Pulmonary artery endothelial cell (primary cell): ENCODE results near the gene EIF4B. TPM values are rescaled to one million over a fixed set of nuclear protein-coding genes. Genes with fewer than 3 reads are reported as not detected.
"Not testable (repeated sequence)": the region's sequence is repeated elsewhere in the genome, so short reads cannot be mapped to it uniquely, and the experiment has no call there.

Experiments used
- DNase-seq: peaks from one replicate; pipeline ENCODE4 v3.0.0-alpha.2; 2011; ENCODE audit warnings: low read depth, low spot score
- total RNA-seq: library from RNA; depleted of rRNA; stranded (reverse); fragments of >200 nt; gene quantifications from 2 replicates; pipeline ENCODE4 v1.2.3, GENCODE V29; 2014

Gene EIF4B
- total RNA-seq, 1 donor from 2014 or later = 1,340 TPM

- DNase-seq = no peak
Observed at GRCh38 chr12:52992699-52993557, 13.3 kb upstream of the EIF4B start.

DNA sequence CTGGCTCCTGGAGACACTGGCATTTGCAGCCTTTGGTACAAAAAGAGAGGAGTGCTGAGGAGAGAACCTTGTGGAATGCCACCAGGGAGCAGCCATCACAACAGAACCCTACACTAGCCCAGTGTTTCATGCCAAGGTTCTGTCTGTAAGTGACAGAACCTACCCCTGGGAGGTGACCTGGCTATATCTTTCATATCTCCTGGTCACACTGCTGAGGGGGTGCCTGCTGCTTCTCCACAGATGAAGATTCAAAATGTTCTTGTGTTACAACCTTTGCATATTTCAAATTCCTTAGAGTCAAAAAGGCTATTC lies 12.7 kb upstream of the EIF4B start:
- DNase-seq = no peak

DNA sequence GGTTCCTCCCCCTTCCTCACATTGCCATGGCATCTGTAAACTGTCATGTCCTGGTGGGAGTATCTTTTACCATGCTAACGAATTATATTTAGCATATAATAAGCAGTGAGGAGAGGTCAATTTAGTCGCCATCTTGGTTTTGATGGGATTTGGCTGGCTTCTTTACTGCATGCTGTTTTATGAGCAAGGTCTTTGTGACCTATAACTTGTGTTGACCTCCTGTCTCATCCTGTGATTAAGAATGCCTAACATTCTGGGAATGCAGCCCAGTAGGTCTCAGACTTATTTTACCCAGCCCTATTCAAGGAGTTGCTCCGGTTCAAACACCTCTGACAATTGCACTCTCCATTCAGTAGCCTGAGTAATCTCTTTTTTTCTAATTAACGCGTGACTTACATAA lies 2.1 kb upstream of the EIF4B start:
- no peak for DNase-seq

DNA sequence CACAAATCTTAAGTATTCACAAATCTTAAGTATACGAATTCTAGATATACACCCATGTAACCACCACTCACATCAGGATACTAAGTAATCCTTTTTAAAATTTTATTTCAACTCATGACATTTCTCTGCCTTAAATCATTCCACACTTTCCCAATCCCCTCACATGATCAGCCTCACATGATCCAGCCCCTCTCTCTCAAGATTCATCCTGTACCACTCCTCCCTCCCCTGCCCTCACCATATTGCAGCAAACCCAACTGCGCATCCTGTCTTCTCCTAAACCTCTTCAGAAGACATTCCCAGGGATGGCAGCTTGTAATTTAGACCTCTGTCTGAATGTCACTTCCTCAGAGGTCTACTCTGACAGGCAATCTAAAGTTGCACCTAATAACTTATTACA lies 1.7 kb upstream of the EIF4B start:
- no peak for DNase-seq

DNA sequence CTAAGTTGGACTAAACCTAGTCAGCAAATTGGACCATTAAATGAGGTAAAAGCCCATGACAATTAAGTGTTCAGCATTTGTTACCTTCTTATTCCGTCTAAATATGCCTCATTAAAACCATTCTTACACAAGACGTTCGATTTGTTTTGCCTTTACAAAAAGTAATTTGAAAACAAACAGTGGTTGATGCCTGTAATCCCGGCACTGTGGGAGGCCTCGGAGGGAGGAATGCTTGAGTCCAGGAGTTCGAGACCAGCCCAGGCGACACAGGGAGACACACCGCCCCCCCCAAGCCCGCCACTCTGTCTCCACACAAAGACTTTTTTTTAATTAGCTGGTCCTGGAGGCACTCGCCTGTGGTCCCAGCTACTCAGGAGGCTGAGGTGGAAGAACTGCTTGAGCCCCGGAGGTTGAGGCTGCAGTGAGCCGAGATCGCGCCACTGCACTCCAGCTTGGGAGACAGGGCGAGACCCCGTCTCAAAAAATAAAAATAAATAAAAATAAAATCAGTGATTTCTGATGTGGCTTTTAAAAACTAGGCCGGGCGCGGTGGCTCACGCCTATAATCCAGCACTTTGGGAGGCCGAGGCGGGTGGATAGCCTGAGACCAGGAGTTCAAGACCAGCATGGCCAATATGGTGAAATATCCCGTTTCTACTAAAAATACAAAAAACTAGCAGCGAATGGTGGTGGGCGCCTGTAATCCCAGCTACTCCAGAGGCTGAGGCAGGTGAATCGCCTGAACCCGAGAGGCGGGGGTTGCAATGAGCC lies 856 bp upstream of the EIF4B start:
- DNase-seq = no peak

- peak; percentile 27 for DNase-seq
Observed at GRCh38 chr12:53006810-53007309, 604 bp downstream of the EIF4B start.

- DNase-seq = no peak
Observed at GRCh38 chr12:53007343-53007742, 1.1 kb downstream of the EIF4B start.

GRCh38 chr12:53008760-53009159 lies 2.5 kb downstream of the EIF4B start:
- DNase-seq = not testable (repeated sequence)

GRCh38 chr12:53010955-53011354 lies 4.7 kb downstream of the EIF4B start:
- no peak for DNase-seq

DNA sequence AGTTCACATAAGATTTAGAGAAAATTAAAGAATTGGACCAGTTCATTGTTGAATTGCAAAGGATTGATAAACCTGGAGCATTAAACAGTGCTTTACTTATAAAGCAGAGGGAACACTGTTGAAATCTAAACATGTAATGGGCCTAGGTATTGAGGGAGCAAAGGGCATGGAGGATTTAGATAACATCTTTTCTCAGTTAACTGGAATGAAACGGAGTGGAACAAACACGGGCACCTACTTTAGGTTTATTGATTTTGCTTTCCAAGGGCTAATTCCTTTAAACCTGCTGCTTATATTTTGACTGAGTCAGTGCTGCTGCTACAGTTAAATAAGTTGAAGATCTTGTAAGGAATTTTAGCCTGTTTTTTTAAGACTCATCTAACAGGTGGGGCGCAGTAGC lies 5.6 kb downstream of the EIF4B start:
- DNase-seq = no peak

DNA sequence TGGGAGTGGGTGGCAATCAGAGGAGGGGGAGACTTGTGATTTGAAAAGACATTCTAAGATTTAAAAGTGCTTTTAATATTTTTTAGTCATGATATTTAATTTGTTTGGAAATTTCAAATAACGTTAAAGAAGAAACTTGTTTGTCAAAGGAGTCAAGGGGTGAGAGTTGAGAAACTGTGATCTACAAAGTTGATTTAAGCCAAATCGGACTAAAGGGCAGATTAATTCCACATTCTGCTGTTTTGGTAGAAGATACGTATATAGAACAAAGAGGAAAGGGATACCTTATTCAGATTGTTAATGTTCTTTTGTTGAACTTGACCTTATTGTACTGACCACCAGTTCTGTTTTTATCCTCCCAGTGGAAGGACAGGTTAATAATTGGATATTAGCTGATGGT lies 6.7 kb downstream of the EIF4B start:
- no peak for DNase-seq

DNA sequence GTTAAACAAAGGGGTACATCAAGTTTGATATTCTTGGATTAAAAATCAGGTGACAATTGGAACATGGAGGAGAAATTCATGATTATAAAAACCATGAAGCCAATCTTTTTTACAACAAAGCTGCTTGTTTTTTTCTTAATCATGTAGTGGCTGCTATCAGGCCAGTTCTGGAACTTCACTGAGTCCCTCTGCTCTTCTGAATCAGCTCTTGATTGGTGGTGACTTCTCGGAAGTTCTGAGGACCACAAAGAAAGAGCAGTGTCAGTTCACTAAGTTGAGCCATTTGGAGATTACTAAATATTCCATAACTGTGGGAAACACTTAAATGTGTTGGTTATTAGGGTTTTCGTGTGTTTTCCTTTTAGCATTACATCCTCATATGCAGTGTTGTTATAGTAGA lies 8.5 kb downstream of the EIF4B start:
- no peak for DNase-seq

DNA sequence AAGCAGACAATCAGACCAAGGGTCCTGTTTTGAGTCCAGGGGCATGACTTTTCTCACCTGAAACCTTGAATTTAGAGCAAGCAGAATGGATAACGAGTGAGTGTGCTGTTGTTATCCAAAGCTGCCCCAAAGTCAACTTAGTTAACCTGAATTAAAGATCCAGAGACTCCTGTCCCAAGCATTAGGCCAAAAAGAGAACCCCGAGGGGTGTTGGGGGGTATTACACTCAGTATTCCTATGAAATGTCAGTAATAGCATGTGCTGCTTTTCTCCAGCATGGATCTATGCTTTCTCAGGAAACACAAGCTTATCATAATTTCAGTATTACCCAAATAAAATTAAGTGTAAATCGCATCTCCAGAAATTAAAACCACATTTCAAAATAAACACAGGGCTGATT lies 19.0 kb downstream of the EIF4B start:
- no peak for DNase-seq

GRCh38 chr12:53027014-53027413 lies 20.8 kb downstream of the EIF4B start:
- not testable (repeated sequence) for DNase-seq

GRCh38 chr12:53031616-53032015 lies 25.4 kb downstream of the EIF4B start:
- DNase-seq = no peak

GRCh38 chr12:53033832-53034231 lies 27.6 kb downstream of the EIF4B start:
- DNase-seq = not testable (repeated sequence)

- no peak for DNase-seq
Observed at GRCh38 chr12:53034459-53034858, 28.2 kb downstream of the EIF4B start.

DNA sequence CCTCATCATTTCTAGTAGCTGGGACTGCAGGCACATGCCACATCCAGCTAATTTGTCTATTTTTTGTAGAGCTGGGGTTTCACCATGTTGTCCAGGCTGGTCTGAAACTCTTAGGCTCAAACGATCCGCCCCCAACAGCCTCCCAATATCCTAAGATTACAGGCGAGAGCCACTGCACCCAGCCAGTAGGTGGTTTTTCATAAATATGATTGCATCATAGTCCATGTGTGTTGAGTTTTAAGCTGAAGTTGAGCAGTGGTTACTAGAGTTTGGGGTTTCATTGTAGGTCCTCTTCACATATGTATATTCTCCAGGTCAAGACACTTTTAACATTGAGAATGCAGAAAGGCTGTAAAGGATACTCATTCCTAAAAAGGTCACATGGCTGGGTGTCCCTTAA lies 30.5 kb downstream of the EIF4B start:
- no peak for DNase-seq

DNA sequence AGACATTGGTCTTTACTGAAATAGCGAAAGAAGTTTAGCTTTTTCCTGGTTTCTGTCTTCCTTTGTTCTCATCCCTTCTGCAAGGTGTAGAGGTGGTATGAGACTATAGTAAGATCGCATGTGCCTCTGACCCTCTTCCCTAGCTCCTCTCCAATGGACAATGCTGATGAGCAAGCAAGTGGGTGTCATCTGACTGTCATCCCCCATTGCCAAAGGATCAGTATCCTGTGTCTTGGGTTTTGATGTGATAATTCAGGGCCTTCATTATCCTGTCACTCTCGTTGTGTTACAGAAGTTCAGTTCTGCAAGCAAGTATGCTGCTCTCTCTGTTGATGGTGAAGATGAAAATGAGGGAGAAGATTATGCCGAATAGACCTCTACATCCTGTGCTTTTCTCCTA lies 33.6 kb downstream of the EIF4B start:
- no peak for DNase-seq

- DNase-seq = no peak
Observed at GRCh38 chr12:53042607-53043454, 36.6 kb downstream of the EIF4B start.

DNA sequence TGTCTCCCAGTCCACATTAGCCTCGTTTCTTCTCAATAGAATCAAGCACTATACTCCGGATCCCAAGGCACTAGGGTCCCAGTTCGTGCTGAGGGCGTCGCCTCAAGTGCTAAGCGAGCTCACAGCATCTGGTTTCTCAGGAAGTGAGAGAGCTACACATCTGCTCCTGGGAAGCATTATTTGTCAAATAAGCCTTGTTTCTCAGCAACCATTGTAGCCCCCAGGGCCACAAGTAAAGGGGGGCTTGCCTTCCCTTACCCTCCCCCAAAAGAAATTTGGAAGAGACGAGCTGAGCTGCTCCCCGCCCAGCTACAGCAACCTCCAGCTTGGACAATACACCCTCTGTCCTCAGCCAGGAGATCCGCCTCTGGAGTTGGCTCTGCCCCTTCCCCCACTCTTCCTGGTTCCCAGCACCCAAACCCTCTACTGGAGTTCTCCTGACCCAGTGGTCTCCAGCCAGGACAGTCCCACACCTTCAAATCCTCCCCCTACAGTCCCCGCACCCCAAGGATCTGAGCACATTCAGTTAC lies 37.9 kb downstream of the EIF4B start:
- DNase-seq = no peak
